ENCODE results near the gene ATAD3C.
"Not testable (repeated sequence)": the region's sequence is repeated elsewhere in the genome, so short reads cannot be mapped to it uniquely, and the experiment has no call there.

GRCh38 chr1:1512425-1512824, 62.9 kb downstream of the ATAD3C start:
- not testable (repeated sequence) for TF ChIP-seq EGR1 (IDR thresholded peaks at IDR 0.05; ENCODE audit: borderline replicate concordance in 1 of 2, low read depth in 2 of 2, low read length in 2 of 2); TBL1XR1 (IDR thresholded peaks at IDR 0.05; ENCODE audit: low read depth, low read length); EP300 (IDR thresholded peaks at IDR 0.05; ENCODE audit: borderline replicate concordance in 1 of 2, control insufficient read depth in 1 of 2, low read depth in 2 of 2, low read length in 2 of 2); SP1 (IDR thresholded peaks at IDR 0.05; ENCODE audit: low read depth, low read length); CEBPB (IDR thresholded peaks at IDR 0.05; ENCODE audit: borderline replicate concordance in 1 of 2, low read depth in 2 of 2, low read length in 2 of 2); POLR2AphosphoS5 (IDR thresholded peaks at IDR 0.05; ENCODE audit: low read length); NFYB (IDR thresholded peaks at IDR 0.05; ENCODE audit: insufficient read depth, low read depth, low read length); CBX5 (IDR thresholded peaks at IDR 0.05; ENCODE audit: low read depth); NFIC (IDR thresholded peaks at IDR 0.05; ENCODE audit: low read depth, low read length); SUZ12 (IDR thresholded peaks at IDR 0.05; ENCODE audit: unreplicated experiment); FOXM1 (IDR thresholded peaks at IDR 0.05; ENCODE audit: low read depth, low read length)
- TF ChIP-seq, protein P1, sequence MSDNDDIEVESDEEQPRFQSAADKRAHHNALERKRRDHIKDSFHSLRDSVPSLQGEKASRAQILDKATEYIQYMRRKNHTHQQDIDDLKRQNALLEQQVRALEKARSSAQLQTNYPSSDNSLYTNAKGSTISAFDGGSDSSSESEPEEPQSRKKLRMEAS (IDR thresholded peaks at IDR 0.05; ENCODE audit: low read depth, low read length): not testable (repeated sequence)
- TF ChIP-seq, protein P2, sequence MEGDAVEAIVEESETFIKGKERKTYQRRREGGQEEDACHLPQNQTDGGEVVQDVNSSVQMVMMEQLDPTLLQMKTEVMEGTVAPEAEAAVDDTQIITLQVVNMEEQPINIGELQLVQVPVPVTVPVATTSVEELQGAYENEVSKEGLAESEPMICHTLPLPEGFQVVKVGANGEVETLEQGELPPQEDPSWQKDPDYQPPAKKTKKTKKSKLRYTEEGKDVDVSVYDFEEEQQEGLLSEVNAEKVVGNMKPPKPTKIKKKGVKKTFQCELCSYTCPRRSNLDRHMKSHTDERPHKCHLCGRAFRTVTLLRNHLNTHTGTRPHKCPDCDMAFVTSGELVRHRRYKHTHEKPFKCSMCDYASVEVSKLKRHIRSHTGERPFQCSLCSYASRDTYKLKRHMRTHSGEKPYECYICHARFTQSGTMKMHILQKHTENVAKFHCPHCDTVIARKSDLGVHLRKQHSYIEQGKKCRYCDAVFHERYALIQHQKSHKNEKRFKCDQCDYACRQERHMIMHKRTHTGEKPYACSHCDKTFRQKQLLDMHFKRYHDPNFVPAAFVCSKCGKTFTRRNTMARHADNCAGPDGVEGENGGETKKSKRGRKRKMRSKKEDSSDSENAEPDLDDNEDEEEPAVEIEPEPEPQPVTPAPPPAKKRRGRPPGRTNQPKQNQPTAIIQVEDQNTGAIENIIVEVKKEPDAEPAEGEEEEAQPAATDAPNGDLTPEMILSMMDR (IDR thresholded peaks at IDR 0.05 in 2 of 3, conservative IDR thresholded peaks at IDR 0.05 in 1 of 3; ENCODE audit: control insufficient read depth in 2 of 3, extremely low read depth in 1 of 3, insufficient read depth in 1 of 3, low read depth in 3 of 3, low read length in 3 of 3): not testable (repeated sequence)

Measured in GM12878 (cell line).